Karpas-422 (cell line): ENCODE results near the gene OR51B2. TPM values are rescaled to one million over a fixed set of nuclear protein-coding genes. Genes with fewer than 3 reads are reported as not detected.
"Not testable (repeated sequence)": the region's sequence is repeated elsewhere in the genome, so short reads cannot be mapped to it uniquely, and the experiment has no call there.

ENCODE experiments used
- DNase-seq: peaks from one replicate; pipeline ENCODE4 v3.0.0-alpha.2; 2015
- H2AFZ ChIP-seq: fragments of 200-600 bp; sonication (generic); 2 replicates; pipeline ENCODE4 v1.6.1; 2014; ENCODE audit warnings: antibody characterized with exemption, low read length, mixed read lengths
- H3K27ac ChIP-seq: fragments of 200-600 bp; sonication (generic); 2 replicates; pipeline ENCODE4 v1.5.1; 2014; ENCODE audit warnings: mild to moderate bottlenecking, low read length, moderate library complexity
- H3K27me3 ChIP-seq: fragments of 200-600 bp; sonication (generic); 2 replicates; pipeline ENCODE4 v1.6.1; 2014; ENCODE audit warnings: low read length, mixed read lengths
- H3K36me3 ChIP-seq: fragments of 200-600 bp; sonication (generic); 2 replicates; pipeline ENCODE4 v1.6.1; 2014; ENCODE audit warnings: low read length, mixed read lengths; ENCODE audit not compliant: insufficient read depth
- H3K4me1 ChIP-seq: fragments of 200-600 bp; sonication (generic); 2 replicates; pipeline ENCODE4 v1.6.1; 2014; ENCODE audit warnings: mild to moderate bottlenecking, low read length, mixed read lengths
- H3K4me2 ChIP-seq: fragments of 200-600 bp; sonication (generic); 2 replicates; pipeline ENCODE4 v1.6.1; 2014; ENCODE audit warnings: low read length, low read depth, mild to moderate bottlenecking; ENCODE audit not compliant: poor library complexity, severe bottlenecking
- H3K4me3 ChIP-seq: fragments of 200-600 bp; sonication (generic); 2 replicates; pipeline ENCODE4 v1.5.1; 2014; ENCODE audit warnings: mild to moderate bottlenecking, antibody characterized with exemption, low read length, mixed read lengths
- H3K79me2 ChIP-seq: fragments of 200-600 bp; sonication (generic); 2 replicates; pipeline ENCODE4 v1.6.1; 2014; ENCODE audit warnings: mild to moderate bottlenecking, low read length, mixed read lengths
- H3K9ac ChIP-seq: fragments of 200-600 bp; sonication (generic); 2 replicates; pipeline ENCODE4 v1.6.0; 2014; ENCODE audit warnings: low read length
- H3K9me2 ChIP-seq: fragments of 200-600 bp; sonication (generic), shearing (Covaris generic); replicated peaks from 2 replicates; pipeline ENCODE4 v1.6.0; 2014; ENCODE audit warnings: mild to moderate bottlenecking, low read length, moderate library complexity; ENCODE audit not compliant: insufficient read depth
- H3K9me3 ChIP-seq: fragments of 300-700, 200-600 bp; sonication (generic); 2 replicates; pipeline ENCODE4 v1.6.1; 2014; ENCODE audit warnings: low read length, mixed read lengths
- H4K20me1 ChIP-seq: fragments of 200-600 bp; sonication (generic); 2 replicates; pipeline ENCODE4 v1.6.1; 2014; ENCODE audit warnings: mild to moderate bottlenecking, antibody characterized with exemption, low read length, low read depth; ENCODE audit not compliant: insufficient read depth
- total RNA-seq: library from RNA; depleted of rRNA; stranded (reverse); fragments of >200 nt; shearing (Covaris generic); gene quantifications from 2 replicates; pipeline ENCODE4 v1.2.3, GENCODE V29; 2014; ENCODE audit warnings: low replicate concordance

Gene OR51B2
- total RNA-seq, 1 experiment from 2014 or later = not detected

- not testable (repeated sequence) for H3K79me2 ChIP-seq, H3K4me3 ChIP-seq, H3K27ac ChIP-seq, H3K36me3 ChIP-seq, H3K9ac ChIP-seq, DNase-seq, H3K27me3 ChIP-seq, H3K4me2 ChIP-seq, H4K20me1 ChIP-seq, H3K4me1 ChIP-seq, H3K9me3 ChIP-seq, H2AFZ ChIP-seq, H3K9me2 ChIP-seq
These were observed 13.2 kb upstream of the OR51B2 start for GRCh38 chr11:5337253-5337652.

DNA sequence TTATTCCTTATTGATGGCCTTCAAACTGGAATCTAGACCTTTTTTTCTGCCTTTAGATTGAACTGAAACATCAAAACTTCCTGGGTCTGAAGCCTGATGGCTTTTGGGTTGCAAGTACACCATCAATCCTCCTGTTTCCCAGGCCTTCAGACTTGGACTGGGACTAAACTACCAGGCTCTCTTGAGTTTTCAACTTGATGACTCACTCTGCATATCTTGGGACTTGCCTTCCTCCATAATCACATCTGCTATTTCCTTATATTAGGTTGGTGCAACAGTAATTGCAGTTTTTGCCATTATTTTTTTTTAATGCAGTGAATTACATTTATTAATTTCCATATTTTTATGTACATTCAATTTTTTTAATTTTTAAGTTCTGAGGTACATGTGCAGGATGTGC, 12.2 kb upstream of the OR51B2 start:
- H3K9me3 ChIP-seq = no peaks in the 10 kb centered on the region
- no peak overlapping the region for H3K4me2 ChIP-seq
- no peak overlapping the region for H3K27ac ChIP-seq
- DNase-seq = no peak
- H4K20me1 ChIP-seq = no peaks in the 10 kb centered on the region
- no peaks in the 10 kb centered on the region for H3K9me2 ChIP-seq
- no peak overlapping the region for H3K9ac ChIP-seq
- H3K36me3 ChIP-seq = no peaks in the 10 kb centered on the region
- no peaks in the 10 kb centered on the region for H3K79me2 ChIP-seq
- H3K27me3 ChIP-seq = no peaks in the 10 kb centered on the region
- H3K4me3 ChIP-seq = no peak overlapping the region
- no peak overlapping the region for H2AFZ ChIP-seq
- no peaks in the 10 kb centered on the region for H3K4me1 ChIP-seq

GRCh38 chr11:5335170-5335569, 11.1 kb upstream of the OR51B2 start:
- Histone ChIP-seq H3K27me3 (no peaks in the 10 kb centered on the region), H3K36me3 (no peaks in the 10 kb centered on the region), H3K4me1 (no peaks in the 10 kb centered on the region), H3K9me3 (no peaks in the 10 kb centered on the region), H3K4me3 (no peak overlapping the region), H3K27ac (no peak overlapping the region), H2AFZ (no peak overlapping the region), H3K9ac (no peak overlapping the region), H3K4me2 (no peak overlapping the region), H3K9me2 (no peaks in the 10 kb centered on the region), H3K79me2 (no peaks in the 10 kb centered on the region), H4K20me1 (no peaks in the 10 kb centered on the region)
- no peak for DNase-seq

DNA sequence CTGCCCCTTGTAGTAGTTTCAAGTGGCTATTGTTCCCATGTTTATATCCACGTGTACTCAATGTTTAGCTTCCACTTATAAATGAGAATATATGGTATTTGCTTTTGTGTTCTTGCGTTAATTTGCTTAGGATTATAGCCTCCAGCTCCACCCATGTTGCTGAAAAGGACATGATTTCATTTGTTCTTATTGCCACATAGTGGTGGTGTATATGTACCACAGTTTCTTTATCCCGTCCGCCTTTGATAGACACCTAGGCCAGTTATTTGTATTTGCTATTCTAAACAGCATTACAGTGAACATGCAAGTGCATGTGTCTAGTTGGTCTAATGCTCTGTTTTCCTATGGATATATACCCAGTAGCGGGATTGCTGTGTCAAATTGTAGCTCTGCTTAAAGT, 6.8 kb downstream of the OR51B2 start:
- Histone ChIP-seq H3K9me3 (no peaks in the 10 kb centered on the region), H3K4me3 (no peak overlapping the region), H3K4me2 (no peak overlapping the region), H3K36me3 (no peaks in the 10 kb centered on the region), H3K9me2 (no peaks in the 10 kb centered on the region), H3K27ac (no peak overlapping the region), H4K20me1 (no peaks in the 10 kb centered on the region), H2AFZ (no peak overlapping the region), H3K4me1 (no peaks in the 10 kb centered on the region), H3K27me3 (no peaks in the 10 kb centered on the region), H3K79me2 (no peaks in the 10 kb centered on the region), H3K9ac (no peak overlapping the region)
- DNase-seq = no peak

DNA sequence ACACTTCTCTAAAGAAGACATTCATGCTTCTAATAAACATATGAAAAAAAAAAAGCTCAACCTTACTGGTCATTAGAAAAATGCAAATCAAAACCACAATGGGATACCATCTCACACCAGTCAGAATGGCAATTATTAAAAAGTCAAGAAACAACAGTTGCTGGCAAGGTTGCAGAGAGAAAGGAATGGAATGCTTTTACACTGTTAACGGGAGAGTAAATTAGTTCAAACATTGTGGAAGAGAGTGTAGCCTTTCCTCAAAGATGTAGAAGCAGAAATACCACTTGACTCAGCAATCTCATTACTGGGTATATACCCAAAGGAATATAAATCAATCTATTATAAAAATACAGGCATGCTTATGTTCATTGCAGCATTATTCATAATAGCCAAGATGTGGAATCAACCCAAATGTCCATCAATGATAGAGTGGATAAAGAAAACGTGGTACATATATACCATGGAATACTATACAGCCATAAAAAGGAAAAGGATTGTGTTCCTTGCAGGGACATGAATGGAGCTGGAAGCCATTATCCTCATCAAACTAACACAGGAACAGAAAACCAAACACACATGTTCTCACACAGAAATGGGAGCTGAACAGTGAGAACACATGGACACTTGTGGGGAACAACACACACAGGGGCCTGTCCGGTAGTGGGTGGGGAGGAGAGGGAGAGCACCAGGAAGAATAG, 10.6 kb downstream of the OR51B2 start:
- not testable (repeated sequence) for H3K36me3 ChIP-seq, H3K79me2 ChIP-seq

GRCh38 chr11:5310423-5310822, 13.7 kb downstream of the OR51B2 start:
- no peaks in the 10 kb centered on the region for H3K79me2 ChIP-seq

More for the DNA sequence above, 10.6 kb downstream of the OR51B2 start:
- not testable (repeated sequence) for H4K20me1 ChIP-seq, H3K9ac ChIP-seq, DNase-seq, H2AFZ ChIP-seq, H3K9me3 ChIP-seq, H3K4me2 ChIP-seq, H3K9me2 ChIP-seq, H3K27me3 ChIP-seq, H3K4me3 ChIP-seq, H3K4me1 ChIP-seq, H3K27ac ChIP-seq

DNA sequence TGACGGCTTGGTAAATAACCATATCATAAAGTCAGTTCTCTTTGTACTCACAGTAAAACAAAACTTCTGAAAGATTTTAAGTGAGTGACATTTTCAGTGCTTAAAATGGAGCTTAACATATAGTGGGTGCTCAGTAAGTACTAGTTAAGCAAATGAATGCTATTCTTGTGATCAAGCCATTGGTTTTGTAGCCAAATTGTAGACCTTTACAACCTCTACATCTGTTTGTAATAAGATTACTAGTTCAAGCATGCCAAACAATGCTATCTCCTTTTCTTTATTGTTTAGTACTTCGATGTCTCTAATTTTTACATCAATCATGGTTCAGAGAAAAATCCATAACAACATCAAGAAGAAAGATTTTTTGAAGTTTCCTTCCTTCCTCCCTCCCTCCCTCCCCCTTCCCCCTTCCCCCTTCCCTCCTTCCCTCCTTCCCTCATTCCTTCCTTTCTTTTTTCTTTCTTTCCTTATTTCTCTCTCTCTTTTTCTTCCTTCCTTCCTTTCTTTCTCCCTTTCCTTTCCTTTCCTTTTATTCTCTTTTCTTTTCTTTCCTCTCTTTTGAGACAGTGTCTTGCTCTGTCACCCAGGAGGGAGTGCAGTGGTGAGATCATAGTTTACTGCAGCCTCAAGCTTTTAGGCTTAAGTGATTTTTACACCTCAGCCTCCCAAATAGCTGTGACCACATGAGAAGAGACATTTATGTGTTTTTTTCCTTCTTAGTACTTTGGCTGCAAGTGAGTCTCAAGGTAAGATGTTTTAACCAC, 16.7 kb downstream of the OR51B2 start:
- no peaks in the 10 kb centered on the region for H3K27me3 ChIP-seq

More at GRCh38 chr11:5310423-5310822, 13.7 kb downstream of the OR51B2 start:
- Histone ChIP-seq H3K9ac (no peak overlapping the region), H2AFZ (no peak overlapping the region), H3K9me3 (no peaks in the 10 kb centered on the region), H3K4me1 (no peaks in the 10 kb centered on the region), H3K4me3 (no peak overlapping the region), H3K36me3 (no peaks in the 10 kb centered on the region), H3K27ac (no peak overlapping the region), H3K4me2 (no peak overlapping the region), H4K20me1 (no peaks in the 10 kb centered on the region), H3K27me3 (no peaks in the 10 kb centered on the region), H3K9me2 (no peaks in the 10 kb centered on the region)
- DNase-seq = no peak

GRCh38 chr11:5304046-5304445, 20.1 kb downstream of the OR51B2 start:
- no peak for DNase-seq
- Histone ChIP-seq H3K36me3 (no peaks in the 10 kb centered on the region), H3K4me3 (no peak overlapping the region), H2AFZ (no peak overlapping the region), H3K27ac (no peak overlapping the region), H3K9ac (no peak overlapping the region), H4K20me1 (no peaks in the 10 kb centered on the region), H3K9me2 (no peaks in the 10 kb centered on the region), H3K79me2 (no peaks in the 10 kb centered on the region), H3K4me2 (no peak overlapping the region), H3K27me3 (no peaks in the 10 kb centered on the region), H3K9me3 (no peaks in the 10 kb centered on the region), H3K4me1 (no peaks in the 10 kb centered on the region)

More for the DNA sequence above, 16.7 kb downstream of the OR51B2 start:
- Histone ChIP-seq H2AFZ (no peak overlapping the region), H3K4me2 (no peak overlapping the region), H3K4me3 (no peak overlapping the region), H3K9me3 (no peaks in the 10 kb centered on the region), H3K9ac (no peak overlapping the region), H3K79me2 (no peaks in the 10 kb centered on the region), H3K9me2 (no peaks in the 10 kb centered on the region), H3K4me1 (no peaks in the 10 kb centered on the region), H4K20me1 (no peaks in the 10 kb centered on the region), H3K27ac (no peak overlapping the region), H3K36me3 (no peaks in the 10 kb centered on the region)
- DNase-seq = no peak
